Adipose tissue (tissue), 3 donors: ENCODE results near the gene MKRN2OS. TPM values are rescaled to one million over a fixed set of nuclear protein-coding genes. Genes with fewer than 3 reads are reported as not detected.

Source experiments
- H3K27ac ChIP-seq: one replicate; pipeline ENCODE4 v1.5.1; 2013; ENCODE audit warnings: low read depth, low read length
- WGBS, 3 donors: extraction: QIAGEN DNeasy Blood & Tissue Kit; methylation state at CpG; one replicate each; pipeline ENCODE4 v1.1.7; 2013; 5-methylcytosine and 5-hydroxymethylcytosine counted together
- polyA plus RNA-seq, 3 donors: library from polyadenylated mRNA; stranded (reverse); fragments of 200-250 nt; gene quantifications; one replicate each; pipeline ENCODE4 v1.2.3, GENCODE V29; 2013
- donor health status: healthy with polysubstance abuse.
- donor health status: Bipolar disorder and iron deficiency.
- donor health status: healthy.

Gene MKRN2OS
- polyA plus RNA-seq, 3 donors: 0.10 to 7.2 TPM; not detected in 1

- WGBS, 3 donors: 89 to 94% (median 92%) methylated on average over 3 of the region's 3 CpGs
- H3K27ac ChIP-seq: no peak overlapping the region
Observed at GRCh38 chr3:12490547-12490946, 54.8 kb downstream of the MKRN2OS start.

GRCh38 chr3:12489832-12490231 lies 55.5 kb downstream of the MKRN2OS start:
- no peak overlapping the region for H3K27ac ChIP-seq

More at GRCh38 chr3:12489832-12490231, 55.5 kb downstream of the MKRN2OS start:
- WGBS, 3 donors: 64 to 88% (median 84%) methylated on average over 4 of the region's 4 CpGs

Other genes with a start within 250 kb of the MKRN2OS start
- 10 to 100 TPM in 2 of 3 donors, 1 to 10 TPM in 1; 9.4 to 12.5 (median 12.4) TPM for gene TSEN2, start 61.0 kb downstream of the MKRN2OS start, polyA plus RNA-seq
- gene MKRN2, start 11.6 kb upstream of the MKRN2OS start, polyA plus RNA-seq: 10 to 100 TPM; 16.0 to 18.1 (median 17.9) TPM
- gene RAF1, start 118.6 kb upstream of the MKRN2OS start, polyA plus RNA-seq: 10 to 100 TPM; 36.4 to 57.0 (median 42.4) TPM
- under 1 TPM in 1 of 3 donors, not detected in 2; 0.76 TPM for gene TMEM40, start 213.8 kb upstream of the MKRN2OS start, polyA plus RNA-seq